Measurements from ENCODE around the gene NKAIN4.

- TF ChIP-seq POLR2A (IDR thresholded peaks at IDR 0.05) (no peak), CTCF (IDR thresholded peaks at IDR 0.05 in 4 of 5, conservative IDR thresholded peaks at IDR 0.05 in 1 of 5) (no peak)
Observed at GRCh38 chr20:63194797-63195173, 59.5 kb downstream of the NKAIN4 start.

Measured in gastrocnemius medialis (tissue), 4 donors.